GM12891 (cell line): ENCODE results near the gene PCP4.

Experiments used
- POLR2A ChIP-seq: IDR thresholded peaks from 2 replicates; pipeline ENCODE4 v1.6.1; 2011; ENCODE audit warnings: low read depth, low read length, control low read depth
- POLR2AphosphoS5 ChIP-seq: IDR thresholded peaks from 2 replicates; pipeline ENCODE4 v1.6.1; 2011; ENCODE audit warnings: low read depth, low read length, control low read depth
- POU2F2 ChIP-seq: IDR thresholded peaks from 2 replicates; pipeline ENCODE4 v1.6.1; 2011; ENCODE audit warnings: low read depth, mild to moderate bottlenecking, control low read depth, low read length, moderate library complexity
- SPI1 ChIP-seq: IDR thresholded peaks from 2 replicates; pipeline ENCODE4 v1.6.1; 2011; ENCODE audit warnings: low read depth, low read length, control low read depth
- TAF1 ChIP-seq: IDR thresholded peaks from 2 replicates; pipeline ENCODE4 v1.6.1; 2011; ENCODE audit warnings: low read depth, low read length, control low read depth

- TF ChIP-seq TAF1 (no peak), POLR2A (no peak), POLR2AphosphoS5 (no peak), SPI1 (no peak), POU2F2 (no peak)
Measured at GRCh38 chr21:39932335-39932734, 65.1 kb downstream of the PCP4 start.
